SK-N-SH treated with all-trans-retinoic acid at 6 μM for 48 hours (cell line): ENCODE data around the gene OXCT1.

Experiments used
- ARNTL ChIP-seq: fragments of 450-650 bp; formaldehyde crosslinking; IDR thresholded peaks from 2 replicates; pipeline ENCODE4 v1.5.0; 2020; ENCODE audit warnings: low read depth, mild to moderate bottlenecking, moderate library complexity, borderline replicate concordance
- ESRRG ChIP-seq: fragments of 250-450 bp; sonication (Bioruptor Pico); IDR thresholded peaks from 2 replicates; pipeline ENCODE4 v1.6.1; 2021; ENCODE audit warnings: mild to moderate bottlenecking
- GLIS3 ChIP-seq: fragments of 250-450 bp; sonication (Bioruptor Pico); IDR thresholded peaks from 2 replicates; pipeline ENCODE4 v1.5.0; 2020; ENCODE audit warnings: mild to moderate bottlenecking, moderate library complexity
- PATZ1 ChIP-seq: fragments of 250-450 bp; sonication (Bioruptor Pico); IDR thresholded peaks from 2 replicates; pipeline ENCODE4 v1.8.0; 2020; ENCODE audit warnings: mild to moderate bottlenecking, moderate library complexity, borderline replicate concordance
- PPARA ChIP-seq: fragments of 250-450 bp; sonication (Bioruptor Pico); IDR thresholded peaks from 2 replicates; pipeline ENCODE4 v1.5.0; 2020; ENCODE audit warnings: mild to moderate bottlenecking, borderline replicate concordance
- RARB ChIP-seq: fragments of 250-450 bp; sonication (Bioruptor Pico); IDR thresholded peaks from 2 replicates; pipeline ENCODE4 v1.8.0; 2021; ENCODE audit warnings: mild to moderate bottlenecking, moderate library complexity
- ZC3H10 ChIP-seq: fragments of 250-450 bp; sonication (Bioruptor Pico); IDR thresholded peaks from 2 replicates; pipeline ENCODE4 v1.5.1; 2021; ENCODE audit warnings: mild to moderate bottlenecking, moderate library complexity
- ZFP3 ChIP-seq: fragments of 250-450 bp; sonication (Bioruptor Pico); IDR thresholded peaks from 2 replicates; pipeline ENCODE4 v1.5.0; 2020; ENCODE audit warnings: mild to moderate bottlenecking, moderate library complexity
- ZNF8 ChIP-seq: fragments of 450-650 bp; formaldehyde crosslinking; IDR thresholded peaks from 2 replicates; pipeline ENCODE4 v1.5.0; 2020; ENCODE audit warnings: mild to moderate bottlenecking, moderate library complexity

GRCh38 chr5:41831155-41831554 lies 39.1 kb downstream of the OXCT1 start:
- TF ChIP-seq PATZ1 (CRISPR knock-in tag) = no peak
- no peak for TF ChIP-seq RARB (CRISPR knock-in tag)
- TF ChIP-seq ZFP3 = no peak
- no peak for TF ChIP-seq GLIS3 (CRISPR knock-in tag)
- TF ChIP-seq ZC3H10 (CRISPR knock-in tag) = no peak
- no peak for TF ChIP-seq PPARA (CRISPR knock-in tag)
- no peak for TF ChIP-seq ZNF8 (CRISPR knock-in tag)
- TF ChIP-seq ESRRG (CRISPR knock-in tag) = no peak
- TF ChIP-seq ARNTL (CRISPR knock-in tag) = no peak
